GM19025 (cell line): Measurements from ENCODE around the gene HIRIP3.
A peak's percentile ranks its signal among the peaks of the same experiment; 100 is the strongest.

ENCODE experiments used
- ATAC-seq: cut with Tn5 transposase; IDR thresholded peaks from one replicate; pipeline ENCODE4 v1.9.1; 2021; ENCODE audit warnings: mild to moderate bottlenecking, low read depth, moderate library complexity; ENCODE audit not compliant: unreplicated experiment

The HIRIP3 gene

DNA sequence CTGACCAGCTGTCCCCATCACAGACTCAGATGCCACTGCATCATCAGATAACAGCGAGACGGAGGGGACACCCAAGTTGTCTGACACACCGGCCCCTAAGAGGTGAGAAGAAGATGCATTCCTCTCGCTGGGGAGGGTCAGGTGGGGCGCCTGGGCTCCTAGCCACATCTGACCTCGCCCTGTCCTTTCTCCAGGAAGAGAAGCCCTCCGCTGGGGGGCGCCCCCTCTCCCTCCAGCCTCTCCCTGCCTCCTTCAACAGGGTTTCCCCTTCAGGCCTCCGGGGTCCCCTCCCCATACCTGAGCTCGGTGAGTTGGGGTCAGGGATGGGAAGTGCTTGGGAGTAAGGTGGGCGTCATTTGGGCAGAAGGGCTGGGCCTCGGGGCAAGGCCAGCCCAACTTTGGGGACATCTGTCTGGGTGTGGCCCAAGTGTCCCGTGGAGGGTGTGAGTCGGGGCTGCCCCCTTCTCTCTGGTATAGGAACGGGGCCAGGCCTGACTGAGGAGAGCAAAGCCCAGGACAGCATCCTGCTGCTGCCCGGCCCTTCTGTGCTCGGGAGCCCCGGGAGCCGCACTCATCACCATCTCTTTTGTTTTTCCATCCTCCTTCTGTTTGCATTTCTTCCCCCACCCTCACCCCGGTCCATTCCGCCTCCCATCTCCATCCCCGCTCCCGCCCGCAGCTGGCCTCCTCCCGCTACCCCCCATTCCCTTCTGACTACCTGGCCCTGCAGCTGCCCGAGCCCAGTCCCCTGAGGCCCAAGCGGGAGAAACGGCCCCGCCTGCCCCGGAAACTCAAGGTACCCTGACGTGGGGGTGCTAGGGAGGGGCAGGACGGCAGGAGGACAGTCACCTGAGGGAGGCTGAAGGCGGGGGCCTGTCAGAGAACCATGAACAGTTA lies 5.6 kb upstream of the HIRIP3 start:
- ATAC-seq, result no peak

DNA sequence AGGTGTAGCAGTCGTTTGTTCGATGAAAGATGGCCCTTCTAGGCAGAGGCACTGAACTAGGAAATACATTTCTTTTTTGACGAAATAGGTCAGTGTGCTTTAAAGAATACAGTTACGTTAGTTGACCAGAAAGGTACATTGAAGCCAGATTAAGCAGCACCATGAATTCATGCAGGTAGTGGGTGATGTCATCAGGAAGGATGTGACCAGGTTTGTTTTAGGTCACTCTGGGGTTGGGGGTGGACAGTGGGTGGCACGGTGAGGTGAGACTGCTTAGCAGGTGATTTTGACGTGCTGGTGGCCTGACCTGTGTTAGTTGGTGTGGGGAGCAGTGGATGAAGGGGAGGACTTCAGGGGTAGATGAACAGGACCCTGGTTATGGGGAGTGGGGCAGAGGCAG lies 4.2 kb upstream of the HIRIP3 start:
- ATAC-seq, result no peak

DNA sequence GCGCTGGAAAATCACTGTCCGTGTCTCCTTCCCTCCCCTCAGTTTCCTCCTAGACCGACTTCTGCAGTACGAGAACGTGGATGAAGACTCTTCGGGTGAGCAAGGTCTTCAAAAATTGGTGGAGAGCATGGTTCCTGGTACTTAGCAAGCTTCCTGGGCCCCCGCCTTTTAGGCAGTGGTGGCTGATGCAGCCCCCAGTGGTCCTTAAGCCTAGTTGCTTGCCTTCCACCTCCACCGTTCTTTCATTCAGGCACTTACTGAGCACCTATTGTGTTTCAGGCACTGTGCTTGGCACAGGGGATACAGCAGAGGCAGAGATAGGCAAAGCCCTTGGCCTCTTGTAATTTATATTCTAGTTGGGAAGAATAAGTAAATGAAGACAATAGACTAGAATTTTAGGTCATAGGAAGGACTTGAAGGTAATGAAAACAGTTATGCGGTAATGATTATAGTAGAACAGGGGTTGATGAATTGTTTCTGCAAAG lies 1.4 kb upstream of the HIRIP3 start:
- ATAC-seq, result no peak

DNA sequence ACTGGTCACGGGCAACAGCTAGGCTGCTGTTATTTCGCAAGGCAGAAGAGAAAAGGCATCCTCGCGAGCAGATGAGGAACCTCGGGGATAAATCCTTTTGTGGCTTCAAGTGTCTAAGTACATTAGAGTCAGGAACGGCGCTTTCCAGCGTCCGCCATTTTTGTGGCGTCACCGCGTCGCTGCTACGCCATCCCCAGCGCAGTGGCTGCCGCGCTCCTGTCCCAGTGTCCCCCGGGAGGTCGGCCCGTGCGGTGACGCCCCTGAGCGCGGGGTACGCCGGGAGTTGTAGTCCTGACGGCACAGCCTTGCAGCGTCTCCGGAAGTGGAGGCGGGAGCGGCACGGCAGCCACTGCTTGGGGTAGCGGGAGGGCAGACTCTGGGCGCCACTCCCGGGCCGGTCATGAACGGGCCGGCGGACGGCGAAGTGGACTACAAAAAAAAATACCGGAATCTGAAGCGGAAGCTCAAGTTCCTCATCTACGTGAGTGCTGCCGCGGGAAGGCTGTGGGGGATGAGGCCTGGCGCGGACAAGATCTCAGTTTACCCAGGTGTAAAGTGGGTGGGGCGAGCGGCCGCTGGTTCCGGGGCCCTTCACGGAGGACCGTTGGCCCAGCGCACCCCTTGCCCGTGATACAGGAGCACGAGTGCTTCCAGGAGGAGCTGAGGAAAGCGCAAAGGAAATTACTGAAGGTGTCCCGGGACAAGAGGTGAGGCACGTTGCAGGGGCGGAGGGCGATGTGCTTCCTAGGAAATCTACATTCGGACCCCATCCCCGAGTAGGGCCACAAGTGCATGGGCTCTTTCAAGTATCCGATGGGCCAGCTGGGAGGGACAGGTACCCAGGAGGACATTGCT lies 721 bp upstream of the HIRIP3 start, which contains the start of gene INO80E:
Gene INO80E, plus strand, starts transcription at position 331 of the 855 bp plus-strand sequence. Its CDS starts 70 bp downstream, at position 401.
- peak; percentile 91 for ATAC-seq

DNA sequence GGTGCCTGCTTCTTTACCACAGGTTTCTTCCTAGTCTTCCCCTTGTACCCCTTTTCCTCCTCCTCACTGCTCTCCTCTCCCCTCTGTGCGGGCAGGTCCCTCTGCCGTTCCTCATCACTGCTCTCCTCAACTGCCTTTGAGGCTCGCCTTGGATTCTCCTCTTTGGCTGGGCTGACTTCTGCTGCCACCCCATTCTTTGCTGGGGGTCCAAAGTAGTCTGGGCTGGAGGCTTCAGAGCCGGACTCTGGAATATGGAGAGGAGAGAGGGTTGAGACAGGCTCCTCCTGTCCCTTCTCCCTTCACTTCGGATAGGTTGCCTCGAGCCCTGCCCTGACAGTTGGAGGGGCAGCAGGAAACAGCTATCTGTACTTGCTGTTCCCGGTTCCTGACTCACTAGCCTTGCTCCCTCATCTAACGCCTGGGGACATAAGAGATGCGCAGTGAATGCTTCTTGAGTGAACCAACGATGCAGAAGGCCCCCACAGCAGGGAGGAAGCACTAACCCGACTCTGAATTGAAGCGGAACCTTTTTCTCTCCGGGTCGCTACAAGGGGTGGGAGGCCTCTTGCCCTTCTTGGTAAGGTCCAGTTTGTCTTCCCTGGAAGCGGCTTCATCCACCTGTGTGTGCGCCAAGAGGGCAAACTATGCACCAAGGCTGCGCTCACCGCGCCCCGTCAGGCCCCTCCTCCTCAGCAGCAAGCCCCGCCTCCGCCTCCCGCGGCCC lies 655 bp downstream of the HIRIP3 start:
- ATAC-seq, result no peak

DNA sequence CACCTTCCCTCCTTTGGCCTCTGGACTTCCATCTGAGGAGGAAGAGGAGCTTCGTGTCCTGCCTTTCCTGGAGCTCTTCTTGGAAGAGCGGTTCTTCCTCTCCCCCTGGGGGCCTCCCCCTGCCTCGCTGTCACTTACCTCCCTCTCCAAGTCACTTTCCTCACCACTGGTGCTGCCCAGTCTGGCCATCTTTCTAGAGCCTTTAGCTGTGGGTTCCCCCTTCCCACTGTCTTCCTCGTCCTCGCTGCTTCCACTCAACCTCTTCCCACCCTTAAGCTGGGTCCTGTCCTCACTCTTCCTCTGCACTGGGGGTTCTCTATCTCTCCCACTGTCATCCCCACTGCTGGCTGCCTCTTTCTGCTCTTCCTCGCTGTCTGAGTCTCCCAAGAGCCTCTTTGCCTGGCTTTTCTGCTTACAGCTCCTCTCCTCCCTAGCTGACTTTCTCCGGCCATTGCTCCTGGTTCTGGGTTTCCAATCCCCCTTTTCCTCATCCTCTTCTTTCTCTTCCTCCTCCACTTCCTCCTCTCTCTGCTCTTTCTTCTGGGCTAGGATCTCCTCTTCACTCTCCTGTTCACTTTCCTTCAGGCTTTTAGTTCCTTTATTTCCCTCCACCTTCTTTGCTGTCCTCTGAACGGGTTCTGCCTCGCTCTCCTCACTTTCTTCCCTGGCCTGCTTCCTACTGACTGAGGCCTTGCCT lies 1.4 kb downstream of the HIRIP3 start:
- no peak for ATAC-seq

DNA sequence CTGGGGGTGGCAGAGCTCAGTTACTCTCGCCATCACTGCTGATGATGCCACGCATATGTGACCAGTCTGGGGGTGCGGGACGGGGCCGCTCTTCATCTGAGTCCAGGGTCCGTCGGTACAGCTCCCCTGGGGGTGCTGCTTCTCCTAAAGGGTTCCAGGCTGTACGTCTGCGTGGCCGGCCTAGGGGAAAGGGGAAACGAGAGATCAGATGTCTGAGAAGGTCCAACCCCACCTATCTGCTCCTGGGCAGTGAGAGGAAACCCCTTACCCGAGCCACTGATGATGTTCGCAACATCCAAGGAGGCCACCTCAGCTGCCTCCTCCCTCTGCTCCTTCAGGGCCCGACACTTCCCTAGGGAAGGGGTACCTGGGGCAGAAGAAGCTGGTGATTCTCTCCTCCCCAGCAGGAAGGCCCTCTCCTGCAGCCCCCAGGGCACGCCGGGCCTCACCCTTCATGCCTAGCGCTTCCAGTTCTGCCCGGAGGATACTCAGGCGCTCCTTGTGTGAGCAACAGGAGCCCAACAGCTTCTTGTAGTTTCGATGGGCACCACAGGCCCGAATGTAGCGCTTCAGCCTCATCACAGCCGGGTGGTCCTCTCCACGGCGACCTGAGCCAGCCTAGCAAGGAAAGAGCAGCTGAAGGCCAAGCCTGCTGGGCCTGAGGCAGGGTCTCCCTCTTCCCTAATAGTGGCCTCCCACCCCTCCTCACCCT lies 2.1 kb downstream of the HIRIP3 start:
- no peak for ATAC-seq

DNA sequence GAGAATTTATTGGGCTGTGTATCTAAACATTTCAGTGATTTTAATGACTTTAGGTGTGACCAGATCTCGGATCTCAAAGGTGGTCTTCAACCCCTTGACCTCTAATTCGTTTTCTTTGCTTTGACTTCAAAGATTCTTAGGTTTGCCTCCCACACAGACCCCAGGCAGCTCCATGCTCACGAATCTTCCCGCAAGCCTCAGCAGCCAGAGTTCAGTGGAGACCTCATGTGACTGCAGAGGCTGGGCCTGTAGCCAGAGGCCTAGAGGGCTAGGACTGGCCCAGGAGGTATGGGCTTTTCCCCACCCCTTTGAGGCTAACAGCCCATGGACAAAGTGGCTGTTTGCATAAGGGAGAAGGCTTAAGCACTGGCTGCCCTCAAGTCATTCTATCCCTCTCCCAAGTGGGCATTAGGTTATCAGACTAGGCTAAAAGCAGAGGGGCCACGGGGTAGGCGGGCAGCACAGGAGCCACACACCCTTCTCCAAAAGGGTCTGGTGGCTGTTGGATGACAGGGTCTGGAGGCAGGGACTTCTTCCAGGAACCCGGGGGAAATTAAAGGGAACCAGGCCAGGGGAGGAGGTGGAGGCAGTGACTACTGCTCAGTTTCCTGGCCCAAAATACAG lies 3.0 kb downstream of the HIRIP3 start:
- no peak for ATAC-seq

DNA sequence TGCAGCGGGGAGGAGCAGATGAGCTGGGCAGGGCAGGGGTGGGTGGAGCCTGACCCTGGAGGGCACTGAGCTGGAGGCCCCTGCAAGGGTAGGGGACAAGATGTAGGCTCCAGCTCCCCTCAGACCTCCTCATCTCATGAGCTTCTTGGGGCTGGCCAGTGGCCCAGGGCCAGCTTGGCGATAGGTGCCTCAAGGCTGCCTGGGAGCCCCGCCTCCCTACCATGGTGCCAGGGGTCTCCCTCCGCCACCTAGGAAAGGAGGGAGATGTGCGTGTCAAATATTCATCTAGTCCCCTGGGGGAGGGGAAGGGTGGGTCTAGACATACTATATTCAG lies 3.9 kb downstream of the HIRIP3 start:
- no peak for ATAC-seq

DNA sequence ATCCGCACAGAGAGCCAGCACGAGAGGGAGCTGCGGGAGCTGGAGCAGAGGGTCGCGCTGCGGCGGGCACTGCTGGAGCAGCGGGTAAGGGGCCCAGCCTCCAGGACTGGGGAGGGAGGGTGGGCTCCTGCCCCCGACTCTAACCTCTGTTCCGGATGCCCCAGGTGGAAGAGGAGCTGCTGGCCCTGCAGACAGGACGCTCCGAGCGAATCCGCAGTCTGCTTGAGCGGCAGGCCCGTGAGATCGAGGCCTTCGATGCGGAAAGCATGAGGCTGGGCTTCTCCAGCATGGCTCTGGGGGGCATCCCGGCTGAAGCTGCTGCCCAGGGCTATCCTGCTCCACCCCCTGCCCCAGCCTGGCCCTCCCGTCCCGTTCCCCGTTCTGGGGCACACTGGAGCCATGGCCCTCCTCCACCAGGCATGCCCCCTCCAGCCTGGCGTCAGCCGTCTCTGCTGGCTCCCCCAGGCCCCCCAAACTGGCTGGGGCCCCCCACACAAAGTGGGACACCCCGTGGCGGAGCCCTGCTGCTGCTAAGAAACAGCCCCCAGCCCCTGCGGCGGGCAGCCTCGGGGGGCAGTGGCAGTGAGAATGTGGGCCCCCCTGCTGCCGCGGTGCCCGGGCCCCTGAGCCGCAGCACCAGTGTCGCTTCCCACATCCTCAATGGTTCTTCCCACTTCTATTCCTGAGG lies 4.4 kb downstream of the HIRIP3 start:
- no peak for ATAC-seq

DNA sequence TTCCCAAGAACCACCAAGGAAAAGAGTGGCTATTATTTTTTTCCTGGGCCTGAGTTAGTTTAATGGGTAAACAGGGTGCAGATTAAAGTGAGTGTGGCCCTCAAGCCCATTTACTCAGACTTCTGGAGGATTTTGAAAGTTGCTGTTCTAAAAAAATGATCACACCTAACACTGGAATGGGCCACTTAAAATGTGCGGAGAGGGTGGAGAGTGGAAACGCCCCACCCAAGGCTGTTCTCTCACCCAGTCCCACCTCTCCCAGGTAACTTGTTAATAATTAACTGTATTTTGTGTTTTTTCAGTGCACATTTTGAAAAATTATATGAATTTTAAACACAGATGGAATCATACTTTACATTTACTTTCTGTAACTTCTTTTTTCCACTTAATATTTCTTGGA lies 5.4 kb downstream of the HIRIP3 start:
- ATAC-seq, result no peak

DNA sequence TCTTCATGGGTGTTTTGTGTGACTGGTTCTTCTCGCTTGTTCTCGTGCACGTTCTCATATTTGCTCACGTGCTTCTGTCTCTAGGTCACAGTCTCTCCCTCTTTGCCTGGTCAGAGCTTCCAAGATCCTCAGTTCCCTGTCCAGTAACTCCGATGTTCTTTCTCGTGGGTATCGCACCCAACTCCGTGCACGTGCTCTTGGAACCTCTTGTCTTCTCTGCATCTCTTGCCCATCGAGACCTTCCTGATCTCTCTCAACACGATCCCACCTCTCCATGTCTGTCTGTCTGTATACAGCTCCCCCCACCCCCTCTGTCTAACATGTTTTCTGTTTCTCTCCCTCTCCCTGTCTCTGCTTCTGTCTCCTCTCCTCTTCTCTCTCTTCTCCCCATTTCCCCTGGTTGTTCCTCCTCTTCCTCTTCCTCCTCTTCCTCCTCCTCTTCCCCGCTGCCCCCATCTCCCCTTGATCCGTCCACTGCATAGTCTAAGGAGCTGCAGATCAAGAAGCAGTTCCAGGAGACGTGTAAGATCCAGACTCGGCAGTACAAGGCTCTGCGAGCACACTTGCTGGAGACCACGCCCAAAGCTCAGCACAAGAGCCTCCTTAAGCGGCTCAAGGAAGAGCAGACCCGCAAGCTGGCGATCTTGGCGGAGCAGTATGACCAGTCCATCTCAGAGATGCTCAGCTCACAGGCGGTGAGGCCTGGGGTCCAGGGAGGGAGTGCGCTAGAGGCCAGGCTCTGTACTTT lies 6.1 kb downstream of the HIRIP3 start:
- ATAC-seq, result no peak

DNA sequence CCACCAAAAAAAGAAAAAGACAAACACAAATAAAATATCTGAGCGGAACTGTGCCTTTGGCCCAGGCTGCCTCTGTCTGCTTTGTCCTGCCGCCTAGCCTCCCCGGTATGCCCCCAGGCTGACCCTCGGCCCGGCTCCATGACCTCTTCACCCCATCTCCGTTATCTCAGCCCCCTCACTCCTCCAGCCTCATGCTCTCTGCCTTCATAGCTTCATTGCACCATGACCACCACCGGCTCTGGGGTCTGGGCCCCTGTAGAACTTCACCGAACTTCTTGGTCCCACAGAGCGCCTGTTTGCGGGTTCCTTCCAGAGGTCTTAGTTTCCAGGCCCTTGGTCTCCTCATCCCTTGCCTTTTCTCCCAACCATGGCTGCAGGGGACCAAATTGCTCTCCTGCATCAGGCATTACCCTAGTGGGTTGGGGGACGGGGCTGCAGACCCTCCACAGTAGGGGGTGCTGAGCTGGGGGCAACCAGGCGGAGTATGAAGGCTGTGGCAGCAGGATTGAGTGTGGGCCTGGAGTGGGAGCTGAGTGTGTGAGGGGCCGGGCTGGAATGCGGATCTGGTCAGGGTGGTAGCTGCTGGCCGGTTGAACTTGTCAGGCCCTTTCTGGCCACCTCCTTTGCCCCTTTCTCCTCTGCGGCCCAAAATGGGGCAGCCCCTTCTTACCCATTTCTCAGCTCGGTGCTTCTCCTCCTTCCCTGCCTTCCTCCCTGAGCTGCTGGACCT lies 6.9 kb downstream of the HIRIP3 start:
- ATAC-seq, result no peak

DNA sequence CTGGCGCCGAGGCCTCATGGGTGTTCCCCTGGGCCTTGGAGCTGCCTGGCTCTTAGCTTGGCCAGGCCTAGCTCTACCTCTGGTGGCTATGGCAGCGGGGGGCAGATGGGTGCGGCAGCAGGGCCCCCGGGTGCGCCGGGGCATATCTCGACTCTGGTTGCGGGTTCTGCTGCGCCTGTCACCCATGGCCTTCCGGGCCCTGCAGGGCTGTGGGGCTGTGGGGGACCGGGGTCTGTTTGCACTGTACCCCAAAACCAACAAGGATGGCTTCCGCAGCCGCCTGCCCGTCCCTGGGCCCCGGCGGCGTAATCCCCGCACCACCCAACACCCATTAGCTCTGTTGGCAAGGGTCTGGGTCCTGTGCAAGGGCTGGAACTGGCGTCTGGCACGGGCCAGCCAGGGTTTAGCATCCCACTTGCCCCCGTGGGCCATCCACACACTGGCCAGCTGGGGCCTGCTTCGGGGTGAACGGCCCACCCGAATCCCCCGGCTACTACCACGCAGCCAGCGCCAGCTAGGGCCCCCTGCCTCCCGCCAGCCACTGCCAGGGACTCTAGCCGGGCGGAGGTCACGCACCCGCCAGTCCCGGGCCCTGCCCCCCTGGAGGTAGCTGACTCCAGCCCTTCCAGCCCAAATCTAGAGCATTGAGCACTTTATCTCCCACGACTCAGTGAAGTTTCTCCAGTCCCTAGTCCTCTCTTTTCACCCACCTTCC lies 7.9 kb downstream of the HIRIP3 start:
- ATAC-seq, result no peak

DNA sequence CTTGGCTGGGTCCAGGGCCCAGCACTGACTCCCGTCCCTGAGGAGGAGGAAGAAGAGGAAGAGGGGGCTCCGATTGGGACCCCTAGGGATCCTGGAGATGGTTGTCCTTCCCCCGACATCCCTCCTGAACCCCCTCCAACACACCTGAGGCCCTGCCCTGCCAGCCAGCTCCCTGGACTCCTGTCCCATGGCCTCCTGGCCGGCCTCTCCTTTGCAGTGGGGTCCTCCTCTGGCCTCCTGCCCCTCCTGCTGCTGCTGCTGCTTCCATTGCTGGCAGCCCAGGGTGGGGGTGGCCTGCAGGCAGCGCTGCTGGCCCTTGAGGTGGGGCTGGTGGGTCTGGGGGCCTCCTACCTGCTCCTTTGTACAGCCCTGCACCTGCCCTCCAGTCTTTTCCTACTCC lies 8.5 kb downstream of the HIRIP3 start:
- no peak for ATAC-seq

DNA sequence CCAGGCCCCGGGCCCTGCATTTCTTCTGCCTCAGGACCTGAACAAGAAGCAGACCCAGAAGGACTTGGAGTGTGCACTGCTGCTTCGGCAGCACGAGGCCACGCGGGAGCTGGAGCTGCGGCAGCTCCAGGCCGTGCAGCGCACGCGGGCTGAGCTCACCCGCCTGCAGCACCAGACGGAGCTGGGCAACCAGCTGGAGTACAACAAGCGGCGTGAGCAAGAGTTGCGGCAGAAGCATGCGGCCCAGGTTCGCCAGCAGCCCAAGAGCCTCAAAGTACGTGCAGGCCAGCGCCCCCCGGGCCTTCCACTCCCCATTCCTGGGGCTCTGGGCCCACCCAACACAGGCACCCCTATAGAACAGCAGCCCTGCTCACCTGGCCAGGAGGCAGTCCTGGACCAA lies 9.2 kb downstream of the HIRIP3 start:
- ATAC-seq, result no peak
